Measurements from ENCODE around the gene CHRNA10.

CHRNA10 gene

DNA sequence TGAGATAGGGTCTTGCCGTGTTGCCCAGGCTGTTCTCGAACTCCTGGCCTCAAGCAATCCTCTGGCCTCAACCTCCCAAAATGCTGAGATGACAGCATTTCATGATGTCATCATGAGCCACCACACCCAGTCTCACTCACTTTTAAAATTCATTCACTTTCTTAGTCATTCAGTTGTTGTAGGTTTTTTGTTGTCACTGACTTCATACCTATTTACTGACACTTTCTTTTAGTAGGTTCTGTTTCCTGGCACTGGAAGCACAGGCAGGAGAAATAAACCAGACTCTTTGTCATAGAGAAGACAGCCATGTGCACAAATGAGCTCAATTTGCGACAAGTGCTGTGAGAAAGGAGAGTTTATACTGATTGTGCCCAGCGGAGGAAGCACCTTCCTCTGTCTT, 39.9 kb downstream of the CHRNA10 start:
- no peaks in the 10 kb centered on the region for H3K4me1 ChIP-seq (ENCODE audit: insufficient read depth, insufficient read length)
- TF ChIP-seq ZNF274 (IDR thresholded peaks at IDR 0.05; ENCODE audit: low read depth, low read length) (no peak), SUZ12 (IDR thresholded peaks at IDR 0.05; ENCODE audit: extremely low read depth, insufficient read depth, insufficient read length) (no peak), YY1 (IDR thresholded peaks at IDR 0.05; ENCODE audit: insufficient read depth, insufficient read length) (no peak)
- H3K4me3 ChIP-seq (ENCODE audit: insufficient read length, low read depth): no peak overlapping the region
- H3K27me3 ChIP-seq (ENCODE audit: insufficient read depth, insufficient read length): no peaks in the 10 kb centered on the region
- no peak overlapping the region for H3K9ac ChIP-seq (ENCODE audit: insufficient read length, low read depth)
- no peaks in the 10 kb centered on the region for H3K9me3 ChIP-seq (ENCODE audit: insufficient read depth, low read length)
- no peak for DNase-seq (ENCODE audit: low read depth, low spot score)
- H3K36me3 ChIP-seq (ENCODE audit: insufficient read depth, insufficient read length, low read length): no peaks in the 10 kb centered on the region

DNA sequence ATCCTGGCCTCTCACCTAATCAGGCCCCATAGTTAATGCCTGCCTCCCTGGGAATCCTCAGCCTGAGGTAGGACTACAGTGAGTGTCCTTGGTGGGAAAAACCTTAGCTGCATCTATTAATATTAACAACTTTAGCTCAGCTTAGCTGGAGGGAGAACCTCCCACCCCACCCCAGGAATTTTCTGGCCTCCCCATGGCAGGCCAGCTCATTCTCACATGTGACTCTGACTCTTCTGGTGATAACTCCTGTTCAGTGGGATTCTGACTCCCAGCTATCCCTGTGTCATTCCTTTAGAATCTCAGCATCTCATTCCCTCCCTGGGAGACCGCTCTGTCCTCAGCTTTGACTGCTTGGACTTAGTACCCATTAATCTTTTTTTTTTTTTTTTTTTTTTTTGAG, 43.9 kb downstream of the CHRNA10 start:
- H3K9me3 ChIP-seq (ENCODE audit: insufficient read depth, low read length): no peaks in the 10 kb centered on the region
- no peaks in the 10 kb centered on the region for H3K27me3 ChIP-seq (ENCODE audit: insufficient read depth, insufficient read length)
- DNase-seq (ENCODE audit: low read depth, low spot score): no peak
- TF ChIP-seq ZNF274 (IDR thresholded peaks at IDR 0.05; ENCODE audit: low read depth, low read length) (no peak), YY1 (IDR thresholded peaks at IDR 0.05; ENCODE audit: insufficient read depth, insufficient read length) (no peak), SUZ12 (IDR thresholded peaks at IDR 0.05; ENCODE audit: extremely low read depth, insufficient read depth, insufficient read length) (no peak)
- no peaks in the 10 kb centered on the region for H3K36me3 ChIP-seq (ENCODE audit: insufficient read depth, insufficient read length, low read length)
- no peak overlapping the region for H3K9ac ChIP-seq (ENCODE audit: insufficient read length, low read depth)
- no peak overlapping the region for H3K4me3 ChIP-seq (ENCODE audit: insufficient read length, low read depth)
- no peaks in the 10 kb centered on the region for H3K4me1 ChIP-seq (ENCODE audit: insufficient read depth, insufficient read length)

DNA sequence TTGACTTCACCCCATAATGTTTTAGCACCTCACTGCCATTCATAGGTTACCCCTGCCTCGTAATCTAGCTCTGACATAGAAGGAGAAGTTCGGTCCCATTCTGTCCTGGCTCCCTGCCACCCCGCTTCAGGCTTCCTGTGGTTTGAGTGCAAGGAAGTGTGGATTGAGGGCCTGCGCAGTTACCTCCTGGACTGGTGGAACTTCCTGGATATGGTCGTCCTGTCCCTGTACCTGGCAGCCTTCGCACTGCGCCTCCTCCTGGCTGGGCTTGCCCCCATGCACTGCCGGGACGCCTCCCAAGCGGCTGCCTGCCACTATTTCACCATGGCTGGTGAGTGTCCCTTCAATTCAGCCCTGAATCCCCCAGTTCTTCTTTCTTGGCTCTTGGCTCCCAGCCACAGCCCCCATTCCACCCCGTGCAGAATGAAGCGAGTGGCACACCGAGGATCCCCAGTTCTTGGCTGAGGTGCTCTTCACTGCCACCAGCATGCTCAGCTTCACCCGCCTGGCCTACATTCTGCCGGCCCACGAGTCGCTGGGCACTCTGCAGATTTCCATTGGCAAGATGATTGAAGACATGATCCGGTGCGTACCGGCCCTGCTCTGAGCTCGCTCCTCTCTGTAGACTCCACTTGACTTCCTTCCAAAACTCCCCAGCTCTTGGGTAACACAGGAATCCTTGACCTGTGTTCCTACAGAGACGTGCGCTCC, 44.8 kb downstream of the CHRNA10 start:
- H3K4me3 ChIP-seq (ENCODE audit: insufficient read length, low read depth): no peak overlapping the region
- H3K27me3 ChIP-seq (ENCODE audit: insufficient read depth, insufficient read length): no peaks in the 10 kb centered on the region
- H3K9ac ChIP-seq (ENCODE audit: insufficient read length, low read depth): no peak overlapping the region
- no peak for TF ChIP-seq YY1 (IDR thresholded peaks at IDR 0.05; ENCODE audit: insufficient read depth, insufficient read length)
- TF ChIP-seq ZNF274 (IDR thresholded peaks at IDR 0.05; ENCODE audit: low read depth, low read length): no peak
- TF ChIP-seq SUZ12 (IDR thresholded peaks at IDR 0.05; ENCODE audit: extremely low read depth, insufficient read depth, insufficient read length): no peak
- no peaks in the 10 kb centered on the region for H3K9me3 ChIP-seq (ENCODE audit: insufficient read depth, low read length)
- no peaks in the 10 kb centered on the region for H3K36me3 ChIP-seq (ENCODE audit: insufficient read depth, insufficient read length, low read length)
- no peaks in the 10 kb centered on the region for H3K4me1 ChIP-seq (ENCODE audit: insufficient read depth, insufficient read length)
- no peak for DNase-seq (ENCODE audit: low read depth, low spot score)

DNA sequence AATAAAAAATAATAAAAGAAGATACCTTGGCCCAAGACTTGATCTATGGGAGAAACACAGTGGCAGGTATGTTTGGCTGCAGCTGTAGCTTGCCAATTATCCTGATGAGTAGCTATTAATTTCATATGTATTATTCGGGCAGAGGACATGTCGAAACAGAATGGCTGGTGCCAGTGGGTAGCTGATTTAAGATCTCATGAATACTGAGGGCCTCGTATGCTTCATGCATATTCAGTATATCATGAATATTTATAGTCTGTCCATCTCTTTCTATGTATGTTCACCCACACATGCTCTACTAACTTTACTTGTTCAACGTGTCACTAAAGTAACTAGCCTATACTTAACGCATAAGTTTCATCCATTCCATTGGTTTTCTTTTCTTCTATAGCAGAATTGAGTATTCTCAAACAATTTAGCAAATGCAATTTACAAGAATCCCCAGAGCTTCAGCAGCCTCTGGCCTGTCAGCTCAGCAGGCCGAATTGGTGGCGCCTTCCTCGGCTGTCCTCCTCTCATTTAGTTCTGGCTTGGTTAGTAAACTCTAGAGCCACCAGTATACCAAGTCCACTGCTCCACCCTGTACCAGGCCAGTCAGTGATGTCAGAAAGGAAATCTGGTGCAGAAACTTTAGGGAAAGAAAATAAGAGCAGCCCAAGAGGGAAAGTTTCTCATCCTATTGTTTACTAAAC, 47.3 kb downstream of the CHRNA10 start:
- H3K4me3 ChIP-seq (ENCODE audit: insufficient read length, low read depth): no peak overlapping the region
- no peaks in the 10 kb centered on the region for H3K27me3 ChIP-seq (ENCODE audit: insufficient read depth, insufficient read length)
- no peaks in the 10 kb centered on the region for H3K9me3 ChIP-seq (ENCODE audit: insufficient read depth, low read length)
- H3K4me1 ChIP-seq (ENCODE audit: insufficient read depth, insufficient read length): no peaks in the 10 kb centered on the region
- no peaks in the 10 kb centered on the region for H3K36me3 ChIP-seq (ENCODE audit: insufficient read depth, insufficient read length, low read length)
- no peak overlapping the region for H3K9ac ChIP-seq (ENCODE audit: insufficient read length, low read depth)
- no peak for DNase-seq (ENCODE audit: low read depth, low spot score)
- TF ChIP-seq SUZ12 (IDR thresholded peaks at IDR 0.05; ENCODE audit: extremely low read depth, insufficient read depth, insufficient read length): no peak
- TF ChIP-seq YY1 (IDR thresholded peaks at IDR 0.05; ENCODE audit: insufficient read depth, insufficient read length): no peak
- no peak for TF ChIP-seq ZNF274 (IDR thresholded peaks at IDR 0.05; ENCODE audit: low read depth, low read length)

DNA sequence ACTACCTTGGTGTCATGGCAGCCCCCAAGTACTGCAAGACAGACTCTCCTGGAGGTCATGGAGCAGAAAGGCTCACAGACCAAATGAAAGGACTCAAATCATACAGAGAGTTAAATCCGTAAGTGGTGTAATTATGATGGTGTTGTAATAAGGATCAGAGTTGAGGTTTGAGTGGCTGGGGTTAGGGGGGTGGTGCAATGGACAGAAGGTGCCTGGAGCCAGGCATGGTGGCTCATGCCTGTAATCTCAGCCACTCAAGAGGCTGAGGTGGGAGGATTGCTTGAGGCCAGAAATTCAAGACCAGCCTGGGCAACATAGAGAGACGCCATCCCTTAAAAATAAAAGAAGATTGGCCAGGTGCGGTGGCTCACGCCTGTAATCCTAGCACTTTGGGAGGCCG, 48.1 kb downstream of the CHRNA10 start:
- H3K9ac ChIP-seq (ENCODE audit: insufficient read length, low read depth): no peak overlapping the region
- H3K9me3 ChIP-seq (ENCODE audit: insufficient read depth, low read length): no peaks in the 10 kb centered on the region
- no peak for DNase-seq (ENCODE audit: low read depth, low spot score)
- no peaks in the 10 kb centered on the region for H3K4me1 ChIP-seq (ENCODE audit: insufficient read depth, insufficient read length)
- H3K4me3 ChIP-seq (ENCODE audit: insufficient read length, low read depth): no peak overlapping the region
- H3K27me3 ChIP-seq (ENCODE audit: insufficient read depth, insufficient read length): no peaks in the 10 kb centered on the region
- H3K36me3 ChIP-seq (ENCODE audit: insufficient read depth, insufficient read length, low read length): no peaks in the 10 kb centered on the region
- no peak for TF ChIP-seq YY1 (IDR thresholded peaks at IDR 0.05; ENCODE audit: insufficient read depth, insufficient read length)
- no peak for TF ChIP-seq ZNF274 (IDR thresholded peaks at IDR 0.05; ENCODE audit: low read depth, low read length)
- TF ChIP-seq SUZ12 (IDR thresholded peaks at IDR 0.05; ENCODE audit: extremely low read depth, insufficient read depth, insufficient read length): no peak

DNA sequence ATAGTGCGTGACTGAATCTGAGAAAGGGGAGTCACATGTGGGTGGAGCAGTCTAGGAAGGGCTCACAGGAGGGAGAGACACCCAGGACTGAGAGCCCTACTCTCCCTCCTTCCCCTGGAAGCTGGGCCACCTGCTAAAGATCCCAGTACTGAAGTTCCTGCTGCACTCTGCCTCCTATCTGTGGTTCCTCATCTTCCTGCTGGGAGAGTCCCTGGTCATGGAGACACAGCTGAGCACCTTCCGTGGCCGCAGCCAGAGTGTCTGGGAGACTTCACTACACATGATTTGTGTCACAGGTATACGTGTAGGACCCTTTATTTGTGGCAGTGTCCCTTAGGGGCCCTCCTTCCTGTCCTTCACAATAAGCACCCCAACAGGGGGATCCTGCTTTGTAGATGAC, 48.7 kb downstream of the CHRNA10 start:
- no peaks in the 10 kb centered on the region for H3K27me3 ChIP-seq (ENCODE audit: insufficient read depth, insufficient read length)
- no peak overlapping the region for H3K9ac ChIP-seq (ENCODE audit: insufficient read length, low read depth)
- H3K4me3 ChIP-seq (ENCODE audit: insufficient read length, low read depth): no peak overlapping the region
- no peaks in the 10 kb centered on the region for H3K4me1 ChIP-seq (ENCODE audit: insufficient read depth, insufficient read length)
- no peak for TF ChIP-seq ZNF274 (IDR thresholded peaks at IDR 0.05; ENCODE audit: low read depth, low read length)
- no peak for DNase-seq (ENCODE audit: low read depth, low spot score)
- no peaks in the 10 kb centered on the region for H3K9me3 ChIP-seq (ENCODE audit: insufficient read depth, low read length)
- H3K36me3 ChIP-seq (ENCODE audit: insufficient read depth, insufficient read length, low read length): no peaks in the 10 kb centered on the region

DNA sequence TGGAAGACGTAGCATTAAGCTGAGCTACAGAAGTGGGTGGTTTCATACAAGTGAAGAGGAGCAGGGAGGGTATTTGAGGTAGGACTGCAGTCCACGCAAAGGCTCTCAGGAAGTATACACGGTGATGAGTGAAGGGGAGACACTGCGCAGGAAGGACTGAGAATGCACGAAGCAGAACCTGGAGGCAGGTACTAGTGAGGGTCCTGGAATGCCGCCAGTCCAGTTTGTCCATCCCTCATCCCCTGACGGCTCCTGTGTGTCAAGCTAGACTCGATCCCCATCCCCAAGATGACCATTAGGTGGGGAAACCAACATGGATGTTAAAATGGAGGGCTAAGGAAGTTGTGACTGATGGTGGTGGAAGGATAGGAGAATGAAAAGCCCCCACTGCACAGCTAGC, 53.2 kb downstream of the CHRNA10 start:
- Histone ChIP-seq H3K36me3 (ENCODE audit: insufficient read depth, insufficient read length, low read length) (no peaks in the 10 kb centered on the region), H3K4me3 (ENCODE audit: insufficient read length, low read depth) (no peak overlapping the region), H3K9me3 (ENCODE audit: insufficient read depth, low read length) (no peaks in the 10 kb centered on the region), H3K27me3 (ENCODE audit: insufficient read depth, insufficient read length) (no peaks in the 10 kb centered on the region), H3K4me1 (ENCODE audit: insufficient read depth, insufficient read length) (peaks cover 13% of the 10 kb centered on the region), H3K9ac (ENCODE audit: insufficient read length, low read depth) (no peak overlapping the region)
- DNase-seq (ENCODE audit: low read depth, low spot score): no peak
- no peak for TF ChIP-seq YY1 (IDR thresholded peaks at IDR 0.05; ENCODE audit: insufficient read depth, insufficient read length)
- TF ChIP-seq SUZ12 (IDR thresholded peaks at IDR 0.05; ENCODE audit: extremely low read depth, insufficient read depth, insufficient read length): no peak
- TF ChIP-seq ZNF274 (IDR thresholded peaks at IDR 0.05; ENCODE audit: low read depth, low read length): no peak

Measured in NT2/D1 (cell line).